Peyer's patch (tissue), 4 donors: ENCODE data around the gene FGF8. TPM values are rescaled to one million over a fixed set of nuclear protein-coding genes. Genes with fewer than 3 reads are reported as not detected.

Experiments
- DNase-seq, 3 donors: peaks; one replicate each; pipeline ENCODE4 v3.0.0-alpha.2; 2017 to 2019
- H3K27ac ChIP-seq, 4 donors: fragments of 200-600 bp; sonication (generic); one replicate each; pipeline ENCODE4 v1.5.1; 2016 to 2019
- H3K27me3 ChIP-seq, 2 donors: fragments of 200-600 bp; sonication (generic); one replicate each; pipeline ENCODE4 v1.5.1; 2019
- H3K36me3 ChIP-seq, 3 donors: fragments of 200-600 bp; sonication (generic); one replicate each; pipeline ENCODE4 v1.5.1; 2016 to 2019
- H3K4me1 ChIP-seq, 4 donors: fragments of 200-600 bp; sonication (generic); one replicate each; pipeline ENCODE4 v1.5.1; 2016 to 2019
- H3K4me3 ChIP-seq, 4 donors: fragments of 200-600 bp; sonication (generic); 1 replicate in 3 of 4; 2 replicates in 1 of 4; pipeline ENCODE4 v1.5.1; 2016 to 2019; ENCODE audit warnings: mild to moderate bottlenecking in 1 of 4
- H3K9me3 ChIP-seq, 4 donors: fragments of 200-600 bp; sonication (generic); one replicate each; pipeline ENCODE4 v1.5.1; 2016 to 2019; ENCODE audit warnings: mild to moderate bottlenecking in 1 of 4
- POLR2A ChIP-seq, 2 donors: fragments of 450-650 bp; IDR thresholded peaks; one replicate each; pipeline ENCODE4 v1.5.1; 2017; ENCODE audit warnings: antibody characterized with exemption in 2 of 2, mild to moderate bottlenecking in 2 of 2, moderate library complexity in 2 of 2
- total RNA-seq, 4 donors: library from RNA; depleted of rRNA; stranded (reverse); fragments of >200 nt; gene quantifications; one replicate each; pipeline ENCODE4 v1.1.0, GENCODE V29; 2016
- TF ChIP-seq, protein P1 (sequence below), 6 experiments: fragments of 450-650 bp in 4 of 6; fragments of 200-600 bp in 2 of 6; sonication (generic) in 1 of 6; IDR thresholded peaks; one replicate each; pipeline ENCODE4 v1.5.1; 2017 to 2019; ENCODE audit warnings: antibody characterized with exemption in 6 of 6, mild to moderate bottlenecking in 3 of 6, moderate library complexity in 1 of 6

The FGF8 gene, protein sequence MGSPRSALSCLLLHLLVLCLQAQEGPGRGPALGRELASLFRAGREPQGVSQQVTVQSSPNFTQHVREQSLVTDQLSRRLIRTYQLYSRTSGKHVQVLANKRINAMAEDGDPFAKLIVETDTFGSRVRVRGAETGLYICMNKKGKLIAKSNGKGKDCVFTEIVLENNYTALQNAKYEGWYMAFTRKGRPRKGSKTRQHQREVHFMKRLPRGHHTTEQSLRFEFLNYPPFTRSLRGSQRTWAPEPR
- total RNA-seq = not detected

DNA sequence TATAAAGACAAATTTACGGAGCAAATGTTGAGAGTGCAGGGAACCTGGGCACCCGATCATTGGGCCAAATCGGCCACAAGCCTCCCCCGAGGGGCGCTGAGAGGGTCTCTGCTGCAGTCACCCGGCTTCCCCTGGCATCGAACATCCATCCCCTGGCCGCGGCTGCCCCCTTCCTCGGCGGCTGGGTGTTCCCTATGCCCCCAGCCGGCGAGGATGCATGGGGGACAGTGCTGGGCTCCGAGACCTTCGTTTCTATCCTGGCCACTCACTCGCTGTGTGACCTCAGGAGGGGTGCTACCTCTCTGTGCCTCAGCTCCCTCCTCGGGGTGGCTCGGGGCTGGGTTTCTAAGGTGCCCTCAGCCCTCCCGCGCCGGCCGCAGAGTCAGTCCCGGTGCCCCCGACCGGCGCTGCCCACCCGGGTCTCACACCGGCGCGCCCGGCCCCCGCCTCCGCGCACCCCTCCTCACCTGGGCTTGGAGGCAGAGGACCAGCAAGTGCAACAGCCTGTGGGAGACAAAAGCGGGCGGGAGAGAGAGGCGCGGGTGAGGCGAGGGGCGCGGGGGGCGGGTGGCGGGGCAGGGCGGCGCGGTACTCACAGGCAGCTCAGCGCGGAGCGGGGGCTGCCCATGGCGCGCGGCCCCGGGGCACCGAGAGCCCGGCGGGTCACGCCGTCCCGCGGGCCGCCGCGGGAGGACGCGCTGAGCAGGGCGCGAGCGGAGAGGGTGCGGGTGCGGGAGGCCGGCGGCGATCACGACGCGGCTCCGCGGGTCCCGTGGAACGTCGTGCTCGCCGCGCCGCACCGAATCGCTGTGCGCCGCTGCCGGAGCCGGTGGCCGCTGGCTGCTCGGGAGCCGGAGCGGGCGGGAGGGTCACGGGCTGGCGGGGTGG, at the start of gene FGF8:
Gene FGF8, minus strand, starts transcription at position 842 of the 888 bp plus-strand sequence. Its CDS starts 214 bp downstream, at position 628.
- DNase-seq = peak in 1 of 3 donors; percentile 33
- Histone ChIP-seq H3K36me3 (no peaks in the 10 kb centered on the region), H3K4me3 (peak within 1 kb of the TSS in 3 of 4 donors; percentile 14 to 41 (median 37)), H3K27ac (no peak within 1 kb of the TSS), H3K4me1 (peaks cover 3 to 41% (median 26%) of the 10 kb centered on the region in 4 donors), H3K27me3 (peaks cover 0 to 52% of the 10 kb centered on the region in 2 donors), H3K9me3 (no peaks in the 10 kb centered on the region)
- TF ChIP-seq, protein P1, sequence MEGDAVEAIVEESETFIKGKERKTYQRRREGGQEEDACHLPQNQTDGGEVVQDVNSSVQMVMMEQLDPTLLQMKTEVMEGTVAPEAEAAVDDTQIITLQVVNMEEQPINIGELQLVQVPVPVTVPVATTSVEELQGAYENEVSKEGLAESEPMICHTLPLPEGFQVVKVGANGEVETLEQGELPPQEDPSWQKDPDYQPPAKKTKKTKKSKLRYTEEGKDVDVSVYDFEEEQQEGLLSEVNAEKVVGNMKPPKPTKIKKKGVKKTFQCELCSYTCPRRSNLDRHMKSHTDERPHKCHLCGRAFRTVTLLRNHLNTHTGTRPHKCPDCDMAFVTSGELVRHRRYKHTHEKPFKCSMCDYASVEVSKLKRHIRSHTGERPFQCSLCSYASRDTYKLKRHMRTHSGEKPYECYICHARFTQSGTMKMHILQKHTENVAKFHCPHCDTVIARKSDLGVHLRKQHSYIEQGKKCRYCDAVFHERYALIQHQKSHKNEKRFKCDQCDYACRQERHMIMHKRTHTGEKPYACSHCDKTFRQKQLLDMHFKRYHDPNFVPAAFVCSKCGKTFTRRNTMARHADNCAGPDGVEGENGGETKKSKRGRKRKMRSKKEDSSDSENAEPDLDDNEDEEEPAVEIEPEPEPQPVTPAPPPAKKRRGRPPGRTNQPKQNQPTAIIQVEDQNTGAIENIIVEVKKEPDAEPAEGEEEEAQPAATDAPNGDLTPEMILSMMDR (IDR thresholded peaks at IDR 0.05) = no peak
- no peak for TF ChIP-seq POLR2A (IDR thresholded peaks at IDR 0.05)

DNA sequence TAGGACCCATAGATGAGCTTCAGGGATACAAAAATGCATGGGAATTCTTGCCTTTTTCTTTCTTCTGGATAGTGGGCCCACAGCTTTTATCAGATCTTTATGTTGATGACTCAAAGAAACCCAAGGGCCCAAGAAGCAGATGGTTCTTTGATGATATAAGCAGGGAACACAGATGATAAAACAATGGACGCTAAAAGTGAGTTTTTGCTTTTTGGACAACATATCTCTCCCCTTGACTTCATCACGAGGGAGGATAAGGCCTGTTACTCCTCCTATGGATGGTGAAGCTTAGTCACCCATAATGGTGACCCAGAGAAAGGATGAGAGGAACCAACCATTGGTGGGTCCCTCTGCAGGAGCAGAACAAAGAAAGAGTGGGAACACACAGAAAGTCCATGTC, 48.8 kb upstream of the FGF8 start:
- H3K36me3 ChIP-seq = no peaks in the 10 kb centered on the region
- no peak for TF ChIP-seq POLR2A (IDR thresholded peaks at IDR 0.05)
- TF ChIP-seq, protein P1 (IDR thresholded peaks at IDR 0.05) = no peak
- no peak overlapping the region for H3K4me3 ChIP-seq
- no peaks in the 10 kb centered on the region for H3K9me3 ChIP-seq
- peaks cover 0 to 4% (median 0%) of the 10 kb centered on the region in 4 donors for H3K4me1 ChIP-seq
- no peak for DNase-seq
- H3K27ac ChIP-seq = no peak overlapping the region
- no peaks in the 10 kb centered on the region for H3K27me3 ChIP-seq

DNA sequence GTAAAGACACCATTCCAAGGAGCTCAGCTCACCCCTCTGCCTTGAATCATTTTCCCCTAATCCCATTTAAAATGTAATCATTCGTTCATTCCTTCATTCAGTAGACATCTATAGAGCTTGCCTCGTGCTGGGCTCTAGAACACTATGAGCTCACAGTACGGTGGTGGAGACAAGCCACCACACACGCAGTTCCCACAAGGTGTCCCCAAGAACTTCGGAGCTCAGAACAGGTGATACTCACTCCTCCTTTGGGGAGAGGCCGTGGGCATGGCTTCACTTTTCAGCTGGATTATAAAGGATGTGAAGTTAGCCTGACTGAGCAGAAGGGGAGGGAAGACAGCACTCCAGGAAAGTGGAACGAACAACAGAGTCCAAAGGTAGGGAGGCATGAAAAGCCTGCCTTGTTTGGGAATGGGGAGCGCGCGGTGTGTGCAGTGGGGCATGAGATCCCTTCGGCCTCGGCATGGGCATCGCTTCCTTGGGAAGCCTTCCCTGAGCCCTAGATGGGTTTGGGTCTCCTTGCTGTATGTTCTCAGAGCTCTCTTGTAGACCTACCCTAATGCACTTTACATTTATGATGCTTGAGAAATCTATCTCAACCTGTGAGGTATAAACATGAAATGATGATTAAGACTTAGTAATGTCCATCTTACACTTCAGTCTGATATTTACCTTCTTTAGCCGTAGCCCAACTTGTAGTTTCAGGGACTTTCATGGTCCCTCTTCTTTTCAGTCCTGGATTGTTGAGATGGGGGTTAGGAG, 43.1 kb upstream of the FGF8 start:
- H3K27me3 ChIP-seq = no peaks in the 10 kb centered on the region
- H3K4me1 ChIP-seq = peaks cover 0 to 29% (median 5%) of the 10 kb centered on the region in 4 donors
- peak overlapping the region; percentile 73 to 97 (median 95) for H3K27ac ChIP-seq
- no peaks in the 10 kb centered on the region for H3K36me3 ChIP-seq
- TF ChIP-seq POLR2A (IDR thresholded peaks at IDR 0.05) = peak; percentile 20 to 26
- TF ChIP-seq, protein P1 (IDR thresholded peaks at IDR 0.05) = no peak
- peak in 1 of 3 donors; percentile 59 for DNase-seq
- H3K4me3 ChIP-seq = peak overlapping the region; percentile 27 to 99 (median 85)
- no peaks in the 10 kb centered on the region for H3K9me3 ChIP-seq

DNA sequence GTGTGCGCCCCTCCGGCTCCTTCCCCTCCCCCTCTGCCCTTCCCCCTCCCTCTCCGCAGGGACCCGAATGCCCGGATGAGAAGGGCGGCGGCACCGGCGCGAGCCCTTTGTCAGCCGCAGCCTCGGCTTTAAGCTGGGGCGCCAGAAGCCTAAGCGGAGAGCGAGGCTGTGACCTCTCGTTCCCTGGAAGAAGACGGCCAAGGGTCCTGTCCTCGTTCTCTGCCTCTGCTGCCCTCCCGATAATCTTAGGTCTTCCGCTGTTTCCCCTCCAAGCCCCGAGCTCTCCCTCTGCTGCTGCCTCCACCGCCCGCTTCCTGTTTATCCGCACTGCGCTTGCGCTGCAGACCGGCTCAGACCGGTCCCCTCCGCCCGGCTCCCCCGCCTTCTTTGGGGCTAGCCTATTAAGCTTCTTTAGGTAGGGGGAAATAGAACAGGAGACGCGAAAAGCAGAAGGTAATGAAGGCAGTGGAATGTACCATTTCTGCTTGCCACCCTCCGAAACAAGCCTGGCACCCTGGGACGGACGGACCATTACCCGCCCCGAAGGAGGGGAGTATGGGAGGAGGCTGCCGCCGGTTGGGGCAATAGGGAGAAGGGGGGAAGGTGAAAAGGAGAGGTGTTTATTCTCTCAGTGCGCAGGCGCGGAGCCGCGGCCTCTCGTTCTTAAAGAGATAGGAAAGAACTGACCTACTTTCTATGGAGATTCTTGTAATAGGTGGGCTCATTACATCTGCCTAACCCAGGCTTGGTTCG, 42.4 kb upstream of the FGF8 start, which contains the start of gene OGA:
Gene OGA, minus strand, starts transcription at position 326 of the 753 bp plus-strand sequence. CDS start 422 bp downstream, outside the sequence.
- peak; percentile 97 to 99 (median 97) for DNase-seq
- no peaks in the 10 kb centered on the region for H3K27me3 ChIP-seq
- H3K4me1 ChIP-seq = peaks cover 0 to 32% (median 7%) of the 10 kb centered on the region in 4 donors
- H3K36me3 ChIP-seq = no peaks in the 10 kb centered on the region
- H3K27ac ChIP-seq = peak within 1 kb of the TSS; percentile 95 to 97 (median 95)
- peak; percentile 97 to 98 for TF ChIP-seq POLR2A (IDR thresholded peaks at IDR 0.05)
- TF ChIP-seq, protein P1 (IDR thresholded peaks at IDR 0.05) = peak in 1 of 6 experiments; percentile 6
- H3K9me3 ChIP-seq = no peaks in the 10 kb centered on the region
- H3K4me3 ChIP-seq = peak within 1 kb of the TSS; percentile 79 to 100 (median 95)
